Hematopoietic multipotent progenitor cell treated with erythropoietin and hydrocortisone succinate and interleukin-3 and kit ligand, for 15 days (in vitro differentiated cells): ENCODE measurements around the gene CLEC18C.
"Not testable (repeated sequence)": the region's sequence is repeated elsewhere in the genome, so short reads cannot be mapped to it uniquely, and the experiment has no call there.

Experiments used
- DNase-seq: peaks from one replicate; pipeline ENCODE4 v3.0.0-alpha.2; 2015; ENCODE audit warnings: low spot score

The CLEC18C gene

GRCh38 chr16:70159355-70160348 lies 13.9 kb upstream of the CLEC18C start:
- DNase-seq, result peak; percentile 3

- no peak for DNase-seq
Measured at GRCh38 chr16:70160388-70160787, 13.2 kb upstream of the CLEC18C start.

GRCh38 chr16:70160821-70161220 lies 12.8 kb upstream of the CLEC18C start:
- no peak for DNase-seq

GRCh38 chr16:70161350-70161749 lies 12.2 kb upstream of the CLEC18C start:
- DNase-seq, result no peak

GRCh38 chr16:70162041-70162451 lies 11.5 kb upstream of the CLEC18C start:
- DNase-seq, result no peak

GRCh38 chr16:70163596-70163995 lies 10.0 kb upstream of the CLEC18C start:
- no peak for DNase-seq

GRCh38 chr16:70166688-70167087 lies 6.9 kb upstream of the CLEC18C start:
- not testable (repeated sequence) for DNase-seq

- DNase-seq, result not testable (repeated sequence)
Measured at GRCh38 chr16:70173916-70174315, 329 bp downstream of the CLEC18C start.

GRCh38 chr16:70174387-70174932 lies 873 bp downstream of the CLEC18C start:
- not testable (repeated sequence) for DNase-seq

- not testable (repeated sequence) for DNase-seq
Measured at GRCh38 chr16:70187858-70188607, 14.4 kb downstream of the CLEC18C start.

GRCh38 chr16:70188608-70188915 lies 15.0 kb downstream of the CLEC18C start:
- DNase-seq, result not testable (repeated sequence)

- DNase-seq, result not testable (repeated sequence)
Measured at GRCh38 chr16:70190574-70190973, 17.0 kb downstream of the CLEC18C start.

- DNase-seq, result not testable (repeated sequence)
Measured at GRCh38 chr16:70196683-70197300, 23.2 kb downstream of the CLEC18C start.

- DNase-seq, result not testable (repeated sequence)
Measured at GRCh38 chr16:70197611-70198010, 24.0 kb downstream of the CLEC18C start.

- DNase-seq, result not testable (repeated sequence)
Measured at GRCh38 chr16:70198230-70198629, 24.6 kb downstream of the CLEC18C start.

- DNase-seq, result not testable (repeated sequence)
Measured at GRCh38 chr16:70198666-70199065, 25.1 kb downstream of the CLEC18C start.

- not testable (repeated sequence) for DNase-seq
Measured at GRCh38 chr16:70199170-70199569, 25.6 kb downstream of the CLEC18C start.

- DNase-seq, result not testable (repeated sequence)
Measured at GRCh38 chr16:70200063-70200462, 26.5 kb downstream of the CLEC18C start.

- DNase-seq, result not testable (repeated sequence)
Measured at GRCh38 chr16:70203508-70203907, 29.9 kb downstream of the CLEC18C start.

- DNase-seq, result not testable (repeated sequence)
Measured at GRCh38 chr16:70204010-70204409, 30.4 kb downstream of the CLEC18C start.

- DNase-seq, result not testable (repeated sequence)
Measured at GRCh38 chr16:70204668-70205405, 31.2 kb downstream of the CLEC18C start.
